ENCODE measurements around the gene RPTOR.

The RPTOR gene

GRCh38 chr17:80868022-80868609, 323.5 kb downstream of the RPTOR start:
- no peak for TF ChIP-seq CTCF (IDR thresholded peaks at IDR 0.05; ENCODE audit: insufficient read depth, missing control alignments)
- no peak for FAIRE-seq

GRCh38 chr17:80869481-80870145, 325.0 kb downstream of the RPTOR start:
- FAIRE-seq, result no peak
- no peak for TF ChIP-seq CTCF (IDR thresholded peaks at IDR 0.05; ENCODE audit: insufficient read depth, missing control alignments)

More at GRCh38 chr17:80868022-80868609, 323.5 kb downstream of the RPTOR start:
- DNase-seq (ENCODE audit: insufficient read length, low spot score), result no peak

GRCh38 chr17:80870401-80870800, 325.8 kb downstream of the RPTOR start:
- no peak for FAIRE-seq
- no peak for DNase-seq (ENCODE audit: insufficient read length, low spot score)
- TF ChIP-seq CTCF (IDR thresholded peaks at IDR 0.05; ENCODE audit: insufficient read depth, missing control alignments), result no peak

More at GRCh38 chr17:80869481-80870145, 325.0 kb downstream of the RPTOR start:
- no peak for DNase-seq (ENCODE audit: insufficient read length, low spot score)

GRCh38 chr17:80871341-80871740, 326.7 kb downstream of the RPTOR start:
- no peak for TF ChIP-seq CTCF (IDR thresholded peaks at IDR 0.05; ENCODE audit: insufficient read depth, missing control alignments)
- DNase-seq (ENCODE audit: insufficient read length, low spot score), result no peak
- no peak for FAIRE-seq

GRCh38 chr17:80872001-80872500, 327.4 kb downstream of the RPTOR start:
- no peak for TF ChIP-seq CTCF (IDR thresholded peaks at IDR 0.05; ENCODE audit: insufficient read depth, missing control alignments)
- FAIRE-seq (no peak), DNase-seq (ENCODE audit: insufficient read length, low spot score) (no peak)

- FAIRE-seq (no peak), DNase-seq (ENCODE audit: insufficient read length, low spot score) (no peak)
- TF ChIP-seq CTCF (IDR thresholded peaks at IDR 0.05; ENCODE audit: insufficient read depth, missing control alignments), result no peak
These were observed 328.1 kb downstream of the RPTOR start for GRCh38 chr17:80872501-80873306.
